Retinal pigment epithelial cell (primary cell): ENCODE data around the gene HECTD4.
"Not testable (repeated sequence)": the region's sequence is repeated elsewhere in the genome, so short reads cannot be mapped to it uniquely, and the experiment has no call there.

Source experiments
- DNase-seq: peaks from one replicate; pipeline ENCODE4 v3.0.0-alpha.2; 2010; ENCODE audit warnings: low read depth
- H3K4me3 ChIP-seq: 2 replicates; pipeline ENCODE4 v1.5.1; 2011; ENCODE audit warnings: mild to moderate bottlenecking, low read length, control low read depth, moderate library complexity
- CTCF ChIP-seq: conservative IDR thresholded peaks from 2 replicates; pipeline ENCODE4 v1.5.1; 2011; ENCODE audit warnings: low read depth, low read length, control low read depth, inconsistent platforms

Gene HECTD4

GRCh38 chr12:112121780-112122565, 260.3 kb downstream of the HECTD4 start:
- TF ChIP-seq CTCF, result no peak
- DNase-seq, result no peak
- H3K4me3 ChIP-seq, result no peak overlapping the region

DNA sequence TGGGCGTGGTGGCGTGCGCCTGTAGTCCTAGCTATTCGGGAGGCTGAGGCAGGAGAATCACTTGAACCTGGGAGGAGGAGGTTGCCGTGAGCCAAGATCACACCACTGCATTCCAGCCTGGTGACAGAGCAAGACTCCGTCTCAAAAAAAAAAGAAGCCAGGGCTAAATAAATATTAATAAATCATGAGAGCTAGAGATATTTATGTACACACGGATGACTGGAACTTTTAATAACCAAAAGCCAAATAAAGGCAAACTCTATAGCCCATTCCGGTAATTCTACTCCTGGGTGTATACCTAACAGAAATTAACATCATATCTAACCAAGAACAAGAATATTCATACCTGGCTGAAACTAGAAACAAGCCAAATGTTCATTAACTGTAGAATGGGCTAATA, 264.5 kb downstream of the HECTD4 start:
- DNase-seq, result no peak
- TF ChIP-seq CTCF, result no peak
- H3K4me3 ChIP-seq, result no peak overlapping the region

- no peak for TF ChIP-seq CTCF
- DNase-seq, result no peak
- no peak overlapping the region for H3K4me3 ChIP-seq
These were observed 265.8 kb downstream of the HECTD4 start for GRCh38 chr12:112116232-112117060.

- H3K4me3 ChIP-seq, result no peak overlapping the region
- TF ChIP-seq CTCF, result no peak
- no peak for DNase-seq
These were observed 266.8 kb downstream of the HECTD4 start for GRCh38 chr12:112115259-112116045.

DNA sequence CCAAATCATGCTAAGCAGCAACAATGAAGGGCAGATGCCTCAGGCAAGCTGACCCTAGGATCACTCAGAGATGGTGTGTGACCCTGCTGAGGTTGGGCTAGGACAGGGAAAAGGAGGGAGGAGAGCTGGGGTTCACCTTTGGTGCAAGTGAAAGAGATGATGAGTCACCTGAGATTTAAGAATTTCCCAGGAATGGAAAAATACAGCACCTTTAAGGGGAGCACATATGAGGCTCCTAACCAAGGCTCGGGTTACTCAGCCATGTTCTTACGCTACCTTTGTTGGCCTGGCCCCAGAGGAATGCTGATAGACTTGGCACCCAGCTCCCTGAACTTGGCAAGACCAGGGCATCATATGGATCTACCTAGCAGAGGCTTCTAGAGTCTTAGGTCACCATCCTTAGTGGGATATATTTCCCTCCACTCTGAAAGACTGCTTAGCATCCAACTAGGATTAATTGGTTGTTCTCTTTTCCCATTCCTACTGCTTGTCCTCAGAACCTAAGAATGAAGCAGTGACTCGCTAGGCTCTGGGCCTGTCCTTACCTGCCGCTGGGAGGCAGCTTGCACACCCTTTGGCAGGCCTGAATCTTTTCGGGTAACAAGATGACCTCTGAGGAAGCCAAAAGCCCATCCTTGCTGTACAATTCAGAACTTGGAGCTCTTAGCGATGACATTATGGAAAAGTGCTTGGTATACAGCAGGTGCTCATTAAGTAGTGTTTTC, 269.7 kb downstream of the HECTD4 start:
- no peak overlapping the region for H3K4me3 ChIP-seq
- no peak for TF ChIP-seq CTCF
- DNase-seq, result peak; percentile 49

DNA sequence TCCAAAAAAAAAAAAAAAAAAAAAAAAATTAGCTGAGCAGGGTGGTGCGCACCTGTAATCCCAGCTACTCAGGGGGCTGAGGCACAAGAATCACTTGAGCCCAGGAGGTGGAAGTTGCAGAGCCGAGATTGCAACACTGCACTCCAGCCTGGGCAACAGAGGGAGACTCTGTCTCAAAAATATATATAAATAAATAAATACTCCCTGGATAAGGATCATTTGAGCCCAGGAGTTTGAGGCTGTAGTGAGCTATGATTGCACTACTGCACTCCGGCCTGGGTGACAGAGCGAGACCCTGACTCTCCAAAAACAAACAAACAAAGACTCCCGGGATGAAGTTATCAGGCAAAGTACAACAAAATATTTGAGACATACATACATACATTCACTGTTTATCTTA, 270.3 kb downstream of the HECTD4 start:
- no peak for DNase-seq
- TF ChIP-seq CTCF, result no peak
- no peak overlapping the region for H3K4me3 ChIP-seq

- not testable (repeated sequence) for H3K4me3 ChIP-seq, DNase-seq
These were observed 271.2 kb downstream of the HECTD4 start for GRCh38 chr12:112110787-112111662.
